Activated CD4-positive, alpha-beta T cell treated with anti-CD3 and anti-CD28 coated beads for 4 hours (primary cell): Measurements from ENCODE around the gene SP1.
A peak's percentile ranks its signal among the peaks of the same experiment; 100 is the strongest.
"Not testable (repeated sequence)": the region's sequence is repeated elsewhere in the genome, so short reads cannot be mapped to it uniquely, and the experiment has no call there.

Experiments
- DNase-seq, 2 donors: peaks; one replicate each; pipeline ENCODE4 v3.0.0-alpha.2; 2020

SP1 gene

DNA sequence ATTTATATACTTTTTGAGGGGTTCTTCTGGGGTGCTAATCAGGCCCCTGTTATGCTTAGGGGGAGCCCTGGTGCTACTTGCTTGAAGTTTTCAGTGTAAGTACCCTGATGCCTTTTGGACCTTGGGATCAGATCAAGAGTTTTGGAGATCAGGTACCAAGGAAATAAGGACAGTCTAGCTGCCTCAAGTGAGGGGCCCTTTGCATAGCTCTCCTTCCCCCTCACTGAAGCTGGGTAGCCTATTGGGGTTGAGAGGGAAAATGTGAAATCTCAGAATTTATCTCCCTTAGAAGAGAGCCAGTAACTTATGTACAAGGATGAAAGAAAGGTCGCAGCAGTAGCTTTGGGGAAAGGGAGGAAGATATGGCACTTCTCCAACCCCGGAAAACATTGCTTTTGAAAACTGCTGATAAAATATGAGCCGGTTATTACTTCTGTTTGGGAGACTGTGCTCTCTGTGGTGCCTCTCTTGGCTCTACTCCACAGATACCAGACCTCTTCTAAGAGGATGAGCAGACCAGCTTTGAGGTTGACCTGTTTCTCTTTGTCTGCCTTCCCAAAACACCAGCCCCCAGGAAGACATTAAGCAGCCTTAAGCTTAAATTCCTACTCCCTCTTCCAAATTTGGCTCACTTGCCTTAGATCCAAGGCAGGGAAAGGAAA lies 34.9 kb downstream of the SP1 start:
- no peak for DNase-seq

- not testable (repeated sequence) for DNase-seq
These were observed 35.9 kb downstream of the SP1 start for GRCh38 chr12:53415752-53416389.

GRCh38 chr12:53417291-53417816 lies 37.4 kb downstream of the SP1 start:
- not testable (repeated sequence) for DNase-seq

GRCh38 chr12:53418221-53418620 lies 38.2 kb downstream of the SP1 start:
- no peak for DNase-seq

- no peak for DNase-seq
These were observed 39.8 kb downstream of the SP1 start for GRCh38 chr12:53419756-53420155.

- not testable (repeated sequence) for DNase-seq
These were observed 42.3 kb downstream of the SP1 start for GRCh38 chr12:53422247-53422646.

DNA sequence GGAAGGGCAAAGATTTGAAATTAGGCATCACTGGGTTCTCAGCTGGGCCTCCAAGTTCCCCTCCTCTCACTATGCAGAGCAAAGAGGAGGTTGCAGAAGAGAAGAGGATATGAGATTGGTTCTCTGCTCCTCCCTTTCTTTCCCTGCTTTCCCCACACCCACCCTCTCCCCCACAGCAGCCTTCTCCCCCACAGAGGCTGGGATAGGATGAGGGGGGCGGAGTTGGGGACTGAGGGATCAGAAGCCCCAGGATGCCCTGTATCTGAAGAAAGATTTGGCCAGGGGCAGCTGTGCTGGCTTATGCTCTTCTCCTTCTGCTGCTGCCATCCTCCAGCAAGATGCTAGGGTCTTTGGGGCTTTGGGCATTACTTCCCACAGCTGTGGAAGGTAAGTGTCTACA lies 43.6 kb downstream of the SP1 start, which contains the start of gene AMHR2:
Gene AMHR2 (plus strand): TSS at position 259 of the 400 bp plus-strand sequence. CDS start 80 bp downstream, at position 339.
- no peak for DNase-seq

- DNase-seq, result no peak
These were observed 44.9 kb downstream of the SP1 start for GRCh38 chr12:53424626-53425514.

GRCh38 chr12:53425515-53426150 lies 45.7 kb downstream of the SP1 start:
- DNase-seq, result no peak

DNA sequence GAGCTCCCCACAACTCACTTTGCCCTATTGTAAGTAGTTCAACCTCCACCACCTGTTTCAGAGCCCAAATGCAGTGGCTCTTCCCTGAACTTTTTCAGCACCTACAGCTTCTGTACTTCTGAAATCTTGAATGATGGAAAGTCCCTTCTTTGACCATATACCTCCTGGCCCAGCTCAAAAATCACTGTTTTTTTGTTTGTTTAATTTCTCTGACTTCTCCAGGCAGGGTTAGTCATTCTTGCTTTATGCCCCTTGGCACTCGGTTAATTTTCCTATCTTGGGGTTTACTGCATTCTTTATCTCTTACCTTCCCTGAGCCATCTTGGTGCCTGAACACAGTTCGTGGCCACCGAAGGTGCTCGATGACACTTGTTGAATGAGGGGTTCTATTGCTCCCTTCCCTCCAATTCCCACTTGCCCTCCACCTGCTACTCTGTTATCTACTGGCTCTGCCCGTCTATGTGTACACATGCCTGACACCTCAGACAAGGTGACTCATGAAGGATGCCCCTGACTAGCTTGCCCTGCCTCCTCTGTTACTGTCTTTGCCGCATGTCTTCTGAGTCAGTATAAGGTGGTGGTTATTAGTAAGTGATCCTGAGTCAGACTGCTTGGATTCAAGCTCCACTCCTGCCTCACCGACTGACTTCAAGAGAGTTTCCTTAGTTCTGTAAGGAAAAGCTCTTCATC lies 48.1 kb downstream of the SP1 start:
- DNase-seq, result peak in 1 of 2 donors; percentile 26

- DNase-seq, result no peak
These were observed 48.8 kb downstream of the SP1 start for GRCh38 chr12:53428741-53429140.

DNA sequence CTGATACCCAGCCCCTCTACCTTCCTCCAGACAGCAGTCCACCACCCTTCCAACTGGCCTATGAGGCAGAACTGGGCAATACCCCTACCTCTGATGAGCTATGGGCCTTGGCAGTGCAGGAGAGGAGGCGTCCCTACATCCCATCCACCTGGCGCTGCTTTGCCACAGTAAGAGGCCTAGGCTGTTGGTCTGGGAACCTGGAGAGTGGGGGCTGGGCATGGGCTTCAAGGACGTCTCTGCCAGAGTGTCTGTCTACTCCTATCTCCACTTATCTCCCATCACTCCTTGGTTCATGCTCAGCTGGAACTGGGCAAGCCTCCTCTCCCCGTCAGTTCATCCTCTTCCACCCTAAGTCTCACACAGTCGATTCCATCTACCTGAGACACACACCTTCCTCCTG lies 50.1 kb downstream of the SP1 start:
- no peak for DNase-seq

DNA sequence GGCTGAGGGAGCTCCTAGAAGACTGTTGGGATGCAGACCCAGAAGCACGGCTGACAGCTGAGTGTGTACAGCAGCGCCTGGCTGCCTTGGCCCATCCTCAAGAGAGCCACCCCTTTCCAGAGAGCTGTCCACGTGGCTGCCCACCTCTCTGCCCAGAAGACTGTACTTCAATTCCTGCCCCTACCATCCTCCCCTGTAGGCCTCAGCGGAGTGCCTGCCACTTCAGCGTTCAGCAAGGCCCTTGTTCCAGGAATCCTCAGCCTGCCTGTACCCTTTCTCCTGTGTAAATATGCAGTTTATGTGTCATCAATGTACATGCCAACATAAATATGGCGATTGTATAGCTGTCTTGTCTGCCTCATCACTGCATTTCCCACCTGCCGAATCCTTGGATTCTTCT lies 51.2 kb downstream of the SP1 start:
- no peak for DNase-seq

GRCh38 chr12:53435326-53435725 lies 55.4 kb downstream of the SP1 start:
- not testable (repeated sequence) for DNase-seq

- not testable (repeated sequence) for DNase-seq
These were observed 59.6 kb downstream of the SP1 start for GRCh38 chr12:53439582-53439981.

DNA sequence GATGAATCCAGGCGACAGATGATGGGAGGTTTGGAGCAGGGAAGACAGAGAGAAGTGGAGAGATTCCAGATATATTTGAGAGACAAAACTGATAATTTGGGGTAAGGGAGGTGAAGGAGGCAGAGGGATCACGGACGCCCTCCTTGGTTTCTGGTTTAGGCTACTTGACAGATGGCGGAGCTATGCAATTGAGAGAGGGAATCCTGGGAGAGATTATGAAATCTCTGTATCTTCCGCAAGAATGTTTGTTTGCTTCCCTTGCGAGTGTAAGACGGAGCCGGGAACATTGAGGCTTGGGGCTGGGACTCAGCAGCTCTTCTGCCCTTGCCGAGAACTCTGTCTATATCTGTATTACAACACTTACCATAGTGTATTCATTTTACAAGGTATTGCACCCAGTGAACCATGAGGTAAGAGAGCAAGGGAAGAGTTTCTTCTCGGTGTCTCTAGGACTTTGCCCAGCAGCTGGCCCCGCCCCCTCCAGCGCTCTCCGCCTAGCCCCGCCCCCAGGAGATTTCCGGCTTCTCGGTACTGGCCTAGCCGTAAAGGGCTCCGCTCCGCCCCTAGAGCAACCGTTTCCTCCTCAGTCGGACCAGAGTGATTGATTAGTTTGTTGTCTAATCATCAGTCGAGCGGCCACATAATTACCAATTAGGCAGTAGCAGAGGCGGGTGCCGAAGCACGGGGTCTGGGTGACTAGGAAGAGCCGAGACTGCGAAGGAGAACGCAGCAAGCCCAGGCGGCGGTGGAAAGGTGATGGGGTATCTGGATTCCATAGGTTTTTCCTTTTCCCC lies 61.3 kb downstream of the SP1 start, which contains the start of gene PRR13:
Gene PRR13 (plus strand): TSS at position 695 of the 794 bp plus-strand sequence. CDS start 981 bp downstream, outside the sequence.
- DNase-seq, result peak; percentile 99

DNA sequence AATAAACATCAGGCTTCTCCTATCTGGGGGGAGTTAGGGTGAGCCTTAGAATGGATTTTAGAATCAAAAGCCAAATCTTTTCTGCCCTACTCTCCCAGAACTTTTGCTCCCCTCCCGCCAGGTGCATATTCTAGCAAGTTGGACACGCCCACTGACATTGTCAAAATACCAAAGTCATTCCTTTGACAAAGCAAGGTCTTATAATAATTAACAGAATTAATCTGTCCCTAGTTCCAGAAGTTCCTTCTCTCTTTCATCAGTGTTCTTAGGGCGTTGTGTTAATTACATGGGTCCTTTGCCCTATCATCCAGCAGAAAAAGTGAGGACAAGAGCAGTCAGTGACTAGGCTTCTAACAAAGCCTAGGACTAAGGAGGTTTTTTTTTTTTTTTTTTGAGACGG lies 64.0 kb downstream of the SP1 start:
- no peak for DNase-seq

DNA sequence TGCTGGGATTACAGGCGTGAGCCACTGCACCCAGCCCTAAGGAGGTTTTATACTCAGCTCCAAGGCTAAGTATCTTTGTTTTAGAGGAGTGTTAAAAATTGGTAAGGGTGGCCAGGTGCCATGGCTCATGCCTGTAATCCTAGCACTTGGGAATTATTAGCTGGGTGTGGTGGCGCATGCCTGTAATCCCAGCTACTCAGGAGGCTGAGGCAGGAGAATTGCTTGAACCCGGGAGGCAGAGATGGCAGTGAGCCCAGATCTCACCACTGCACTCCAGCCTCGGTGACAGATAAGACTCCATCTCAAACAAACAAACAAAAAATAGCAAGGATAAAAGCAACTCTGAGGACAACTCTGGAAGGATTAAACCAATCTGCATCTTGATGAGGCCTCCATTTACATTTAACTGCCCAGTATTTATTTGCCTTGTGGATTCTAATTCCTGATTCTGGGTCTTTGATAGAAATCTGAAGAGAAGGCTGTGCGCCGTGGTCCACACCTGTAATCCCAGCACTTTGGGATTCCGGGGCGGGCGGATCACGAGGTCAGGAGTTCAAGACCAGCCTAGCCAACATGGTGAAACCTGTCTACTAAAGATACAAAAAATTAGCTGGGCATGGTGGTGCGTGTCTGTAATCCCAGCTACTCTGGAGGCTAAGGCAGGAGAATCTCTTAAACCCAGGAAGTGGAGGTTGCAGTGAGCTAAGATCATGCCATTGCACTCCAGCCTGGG lies 64.8 kb downstream of the SP1 start:
- not testable (repeated sequence) for DNase-seq

DNA sequence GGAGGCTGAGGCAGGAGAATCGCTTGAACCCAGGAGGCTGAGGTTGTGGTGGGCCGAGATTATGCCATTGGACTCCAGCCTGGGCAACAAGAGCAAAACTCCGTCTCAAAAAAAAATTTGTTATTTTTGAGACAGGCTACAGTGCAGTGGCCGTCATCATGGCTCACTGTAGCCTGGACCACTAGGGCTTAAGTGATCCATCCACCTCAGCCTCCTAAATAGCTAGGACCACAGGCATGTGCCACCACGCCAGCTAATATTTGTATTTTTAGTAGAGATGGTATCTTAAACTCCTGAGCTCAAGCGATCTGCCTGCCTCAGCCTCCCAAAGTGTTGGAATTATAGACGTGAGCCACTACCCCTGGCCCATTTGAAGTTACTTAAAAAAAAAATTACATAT lies 71.0 kb downstream of the SP1 start:
- no peak for DNase-seq

DNA sequence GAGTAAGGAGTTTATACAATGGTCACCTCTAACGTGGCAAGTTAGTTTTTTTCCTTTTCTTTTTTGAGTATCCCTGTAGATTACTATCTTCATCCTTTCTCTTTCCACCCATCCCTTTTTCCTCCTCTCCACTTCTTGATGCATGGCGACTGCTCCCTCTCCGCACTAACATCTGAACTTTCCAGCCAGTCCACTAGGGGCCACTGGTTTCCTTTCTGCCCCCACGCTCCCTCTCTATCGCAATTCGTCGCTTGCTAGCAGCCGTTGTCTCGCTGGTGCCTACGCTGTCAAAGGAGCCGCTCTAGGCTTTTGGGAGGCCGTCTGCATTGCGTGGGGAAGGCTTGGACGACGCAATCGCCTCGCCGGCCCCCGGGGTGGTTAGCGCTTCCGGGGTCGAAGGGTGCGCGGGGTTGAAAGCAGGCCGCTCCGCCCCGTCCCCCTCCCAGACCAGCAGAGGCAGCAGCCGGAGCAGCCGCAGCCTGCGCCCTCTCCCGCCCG lies 71.7 kb downstream of the SP1 start, which contains the start of gene PCBP2:
Gene PCBP2 (plus strand): TSS at position 442 of the 498 bp plus-strand sequence. CDS start 2,699 bp downstream, outside the sequence.
- DNase-seq, result peak; percentile 95 to 98
